ENCODE measurements around the gene PHACTR1.

DNA sequence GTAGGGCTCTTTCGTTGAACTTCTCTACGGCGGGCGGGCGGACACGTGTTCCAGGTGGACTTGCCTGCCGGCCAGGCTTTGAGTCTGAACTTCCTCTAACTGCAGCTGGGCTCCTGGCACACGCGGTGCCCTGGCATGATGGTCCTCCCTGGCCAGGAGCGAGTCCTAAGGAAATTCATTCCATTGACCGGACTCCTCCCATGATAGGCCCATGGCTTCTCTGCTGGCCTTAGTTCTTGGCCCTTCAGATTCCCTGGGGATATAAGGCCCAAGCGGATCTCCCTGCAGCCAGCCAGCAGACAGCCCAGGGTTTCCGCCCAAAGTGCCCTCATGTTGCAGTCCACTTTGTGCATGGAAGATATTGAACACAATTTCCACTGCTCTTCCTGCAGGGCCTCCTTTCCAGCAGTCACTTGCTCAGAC lies 572.4 kb downstream of the PHACTR1 start:
- no peak for TF ChIP-seq CTCF (IDR thresholded peaks at IDR 0.05)
- TF ChIP-seq POLR2A (IDR thresholded peaks at IDR 0.05), result no peak

Data from testis (tissue), 2 donors.